CD4-positive, alpha-beta T cell treated with Interleukin-6 for 4 hours (primary cell): Measurements from ENCODE around the gene CSF1.
"Not testable (repeated sequence)": the region's sequence is repeated elsewhere in the genome, so short reads cannot be mapped to it uniquely, and the experiment has no call there.

Experiments used
- DNase-seq: peaks from one replicate; pipeline ENCODE4 v3.0.0-alpha.2; 2020; ENCODE audit warnings: mixed read lengths

Gene CSF1

GRCh38 chr1:109910123-109910962, at the start of gene CSF1:
Gene CSF1, plus strand, starts transcription at chr1:109910849. Its CDS starts 175 bp downstream, at chr1:109911024.
- peak; percentile 63 for DNase-seq

DNA sequence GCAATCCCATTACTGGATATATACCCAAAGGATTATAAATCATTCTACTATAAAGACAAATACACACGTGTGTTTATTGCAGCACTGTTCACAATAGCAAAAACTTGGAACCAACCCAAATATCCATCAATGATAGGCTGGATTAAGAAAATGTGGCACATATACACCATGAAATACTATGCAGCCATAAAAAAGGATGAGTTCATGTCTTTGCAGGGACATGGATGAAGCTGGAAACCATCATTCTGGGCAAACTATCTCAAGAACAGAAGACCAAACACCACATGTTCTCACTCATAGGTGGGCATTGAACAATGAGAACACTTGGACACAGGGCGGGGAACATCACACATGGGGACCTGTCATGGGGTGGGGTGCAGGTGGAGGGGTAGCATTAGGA, 49.0 kb upstream of the CSF1 start:
- not testable (repeated sequence) for DNase-seq

GRCh38 chr1:109863667-109864046, 47.0 kb upstream of the CSF1 start:
- no peak for DNase-seq

DNA sequence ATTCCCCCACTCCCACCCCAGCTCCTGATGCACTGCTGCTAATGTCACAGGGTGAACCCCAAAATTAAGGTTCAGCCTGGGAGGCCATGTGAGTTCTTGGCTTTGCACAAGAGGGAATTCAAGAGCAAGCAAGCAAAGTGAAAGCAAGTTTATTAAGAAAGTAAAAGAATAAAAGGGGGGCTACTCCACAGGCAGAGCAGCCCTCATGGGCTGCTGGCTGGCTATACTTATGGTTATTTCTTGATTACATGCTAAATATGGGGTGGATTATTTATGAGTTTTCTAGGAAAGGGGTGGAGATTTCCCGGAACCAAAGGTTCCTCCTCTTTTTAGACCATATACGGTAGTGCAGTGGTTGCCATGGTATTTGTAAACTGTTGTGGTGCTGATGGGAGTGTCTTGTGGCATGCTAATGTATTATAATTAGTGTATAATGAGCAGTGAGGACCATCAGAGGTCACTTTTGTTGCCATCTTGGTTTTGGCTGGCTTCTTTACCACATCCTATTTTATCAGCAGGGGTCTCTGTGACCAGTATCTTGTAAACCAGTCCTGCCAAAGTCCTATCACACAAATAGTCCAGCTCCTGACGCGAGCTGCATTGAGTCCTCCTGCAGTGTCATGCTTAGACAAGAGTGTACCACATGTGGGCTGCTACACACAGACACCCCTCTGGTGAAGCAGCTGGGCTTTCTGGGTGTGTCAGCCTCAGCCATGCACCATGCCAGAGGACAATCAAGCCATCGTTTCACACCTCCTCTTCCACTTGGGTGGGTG, 46.4 kb upstream of the CSF1 start:
- DNase-seq: no peak

GRCh38 chr1:109864930-109865612, 45.6 kb upstream of the CSF1 start:
- no peak for DNase-seq

DNA sequence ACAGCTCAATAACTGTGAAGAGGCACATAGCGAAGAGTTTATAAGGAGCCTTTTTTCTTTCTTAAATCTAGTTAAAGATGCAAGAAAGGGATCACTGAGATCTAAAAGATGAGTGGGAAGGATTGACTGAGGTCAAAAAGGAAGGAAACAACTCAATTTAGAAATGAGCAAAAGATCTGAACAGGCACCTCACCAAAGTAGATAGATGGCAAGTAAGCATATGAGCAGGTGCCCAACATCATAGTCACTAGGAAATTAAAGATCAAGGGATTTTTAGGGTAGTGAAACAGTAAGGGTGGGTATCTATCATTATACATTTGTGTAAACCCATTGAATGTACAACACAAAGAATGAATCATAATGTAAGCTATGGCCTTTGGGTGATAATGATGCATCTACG, 44.6 kb upstream of the CSF1 start:
- DNase-seq: no peak

DNA sequence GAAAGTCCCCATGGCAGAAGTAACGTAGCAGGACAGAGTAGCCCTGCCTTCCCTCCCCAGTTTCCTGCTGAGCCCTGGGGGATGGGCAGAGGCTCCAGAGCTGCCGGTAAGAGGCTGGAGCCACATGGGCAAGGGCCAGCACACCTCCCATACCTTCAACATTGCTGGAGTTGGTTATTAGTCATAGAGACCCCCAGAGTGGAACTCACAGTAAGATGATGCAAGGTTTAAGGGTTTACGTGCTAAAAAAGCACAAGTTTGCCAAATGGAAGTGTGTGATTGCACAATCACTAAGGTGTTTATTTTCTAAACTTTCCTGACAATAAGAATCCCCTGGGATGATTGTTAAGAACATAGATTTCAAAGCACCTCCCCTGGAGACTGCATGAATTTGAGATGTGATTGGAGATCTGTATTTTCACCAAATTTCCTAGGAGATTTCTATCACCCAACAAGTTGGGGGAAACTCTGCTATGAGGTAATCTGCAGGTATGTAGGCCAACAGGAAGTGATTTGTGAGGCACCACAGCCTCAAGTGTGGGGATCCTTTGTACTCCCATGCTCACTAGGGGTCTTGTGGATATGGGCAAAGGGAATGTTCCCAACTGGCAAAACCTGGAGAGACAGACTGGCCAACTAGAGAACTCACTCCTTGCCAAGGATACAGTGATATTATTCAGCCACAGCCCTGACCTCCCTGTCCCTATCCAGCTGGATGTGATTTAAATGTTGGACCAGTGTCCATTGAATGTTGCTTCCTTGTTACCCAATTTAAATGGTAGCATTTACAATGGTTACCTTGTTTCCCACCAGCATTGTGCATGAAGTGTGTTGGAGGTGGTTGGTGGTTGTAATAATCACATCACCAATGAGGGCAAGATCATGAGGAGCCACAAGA, 37.1 kb upstream of the CSF1 start:
- DNase-seq: no peak

- no peak for DNase-seq
Observed at GRCh38 chr1:109874445-109874844, 36.2 kb upstream of the CSF1 start.

DNA sequence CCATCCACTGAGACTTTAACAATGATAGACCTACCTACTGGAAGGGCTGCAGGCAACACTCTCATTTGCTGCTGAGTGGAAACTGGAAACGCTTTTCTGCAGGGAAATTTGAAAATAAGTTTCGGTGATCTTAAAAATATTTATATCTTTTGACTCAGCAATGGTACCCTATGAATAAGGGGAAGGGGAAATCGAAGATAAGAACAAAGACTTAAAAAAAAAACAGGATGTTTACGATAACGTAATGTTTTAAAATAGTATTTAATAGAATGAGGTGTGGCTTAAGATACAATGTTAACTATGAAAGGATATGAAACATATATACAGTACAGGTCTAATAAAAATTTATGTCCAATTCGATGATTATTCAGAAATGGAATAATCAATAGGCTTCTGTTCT, 34.8 kb upstream of the CSF1 start:
- no peak for DNase-seq

- DNase-seq: no peak
Observed at GRCh38 chr1:109876617-109877316, 33.9 kb upstream of the CSF1 start.

- DNase-seq: no peak
Observed at GRCh38 chr1:109877317-109877771, 33.3 kb upstream of the CSF1 start.

- DNase-seq: no peak
Observed at GRCh38 chr1:109877776-109878175, 32.9 kb upstream of the CSF1 start.

GRCh38 chr1:109878531-109879104, 32.0 kb upstream of the CSF1 start:
- DNase-seq: no peak

GRCh38 chr1:109879371-109879770, 31.3 kb upstream of the CSF1 start:
- not testable (repeated sequence) for DNase-seq

DNA sequence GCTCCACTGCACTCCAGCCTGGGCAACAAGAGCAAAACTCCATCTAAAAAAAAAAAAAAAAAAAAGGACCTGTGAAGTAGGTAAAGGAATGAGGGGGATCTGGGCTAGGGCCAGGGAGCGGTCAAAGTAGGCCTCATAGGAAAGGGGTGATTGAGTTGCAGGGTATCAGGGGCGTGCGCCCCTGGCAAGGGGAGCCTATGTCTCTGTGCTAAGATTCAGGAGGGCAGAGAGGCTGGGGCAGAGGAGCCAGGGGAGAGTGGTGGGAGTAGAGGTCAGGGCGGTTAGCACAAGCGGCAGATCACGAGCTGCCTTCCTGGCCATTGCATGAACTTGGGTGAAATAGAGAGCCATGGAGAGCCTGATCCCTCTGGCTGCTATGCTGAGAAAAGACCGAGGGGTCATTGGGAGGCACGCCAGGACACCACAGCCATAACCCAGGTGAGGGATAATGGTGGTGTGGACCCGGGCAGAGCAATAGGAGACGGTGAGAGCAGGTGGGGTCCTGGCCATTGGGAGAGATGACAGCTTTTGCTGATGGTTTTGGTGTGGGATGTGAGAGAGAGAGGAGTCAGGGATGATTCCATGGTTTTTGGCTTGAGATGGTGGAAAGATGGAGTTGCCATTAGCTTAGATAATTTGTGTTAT, 30.6 kb upstream of the CSF1 start:
- DNase-seq: no peak

- DNase-seq: no peak
Observed at GRCh38 chr1:109880971-109881894, 29.4 kb upstream of the CSF1 start.

GRCh38 chr1:109881906-109882287, 28.8 kb upstream of the CSF1 start:
- no peak for DNase-seq

- DNase-seq: no peak
Observed at GRCh38 chr1:109882288-109883245, 28.1 kb upstream of the CSF1 start.
